ENCODE data around the gene AGPAT2. TPM values are rescaled to one million over a fixed set of nuclear protein-coding genes. Genes with fewer than 3 reads are reported as not detected.

The AGPAT2 gene
- total RNA-seq, 4 donors from 2014 or later: 28.8 to 43.6 (median 38.4) TPM

GRCh38 chr9:136689108-136689460 lies 1.8 kb upstream of the AGPAT2 start:
- Histone ChIP-seq H3K36me3 (no peaks in the 10 kb centered on the region), H3K27ac (peak overlapping the region in 3 of 4 donors; percentile 83 to 90 (median 84)), H3K9me3 (no peaks in the 10 kb centered on the region), H3K4me3 (no peak overlapping the region), H3K4me1 (peaks cover 0 to 87% (median 30%) of the 10 kb centered on the region in 3 donors), H3K27me3 (no peaks in the 10 kb centered on the region)
- WGBS, 2 donors (ENCODE audit: low coverage in 1 of 2): 70% methylated on average over 2 of the region's 7 CpGs; no CpG with 5 or more reads in 1 of the 2 donors
- TF ChIP-seq POLR2AphosphoS5 (IDR thresholded peaks at IDR 0.05): no peak
- TF ChIP-seq EP300 (IDR thresholded peaks at IDR 0.05): no peak
- no peak for TF ChIP-seq POLR2A (IDR thresholded peaks at IDR 0.05)
- no peak for TF ChIP-seq CTCF (IDR thresholded peaks at IDR 0.05)
- no peak for ATAC-seq

- Histone ChIP-seq H3K27ac (peak overlapping the region in 3 of 4 donors; percentile 83 to 90 (median 84)), H3K27me3 (no peaks in the 10 kb centered on the region), H3K4me3 (no peak overlapping the region), H3K4me1 (peaks cover 0 to 84% (median 30%) of the 10 kb centered on the region in 3 donors), H3K9me3 (no peaks in the 10 kb centered on the region), H3K36me3 (no peaks in the 10 kb centered on the region)
- TF ChIP-seq POLR2A (IDR thresholded peaks at IDR 0.05): no peak
- no peak for TF ChIP-seq POLR2AphosphoS5 (IDR thresholded peaks at IDR 0.05)
- TF ChIP-seq EP300 (IDR thresholded peaks at IDR 0.05): no peak
- no peak for TF ChIP-seq CTCF (IDR thresholded peaks at IDR 0.05)
- ATAC-seq: no peak
- 48 to 94% methylated on average over 4 to 6 of the region's 21 CpGs for WGBS, 2 donors (ENCODE audit: low coverage in 1 of 2)
These were observed 1.2 kb upstream of the AGPAT2 start for GRCh38 chr9:136688274-136689107.

GRCh38 chr9:136687721-136688223 lies 515 bp upstream of the AGPAT2 start:
- Histone ChIP-seq H3K9me3 (no peaks in the 10 kb centered on the region), H3K27me3 (no peaks in the 10 kb centered on the region), H3K36me3 (no peaks in the 10 kb centered on the region), H3K4me3 (peak overlapping the region; percentile 71 to 96), H3K4me1 (peaks cover 0 to 78% (median 32%) of the 10 kb centered on the region in 3 donors), H3K27ac (peak overlapping the region; percentile 21 to 90 (median 84))
- WGBS, 2 donors (ENCODE audit: low coverage in 1 of 2): no CpG with 5 or more reads among the region's 37 CpGs
- no peak for TF ChIP-seq POLR2A (IDR thresholded peaks at IDR 0.05)
- TF ChIP-seq POLR2AphosphoS5 (IDR thresholded peaks at IDR 0.05): no peak
- ATAC-seq: peak; percentile 2

GRCh38 chr9:136686534-136686793 lies 793 bp downstream of the AGPAT2 start:
- Histone ChIP-seq H3K36me3 (no peaks in the 10 kb centered on the region), H3K4me3 (peak overlapping the region; percentile 71 to 96), H3K9me3 (no peaks in the 10 kb centered on the region), H3K27ac (peak overlapping the region; percentile 21 to 90 (median 84)), H3K4me1 (peaks cover 0 to 79% (median 32%) of the 10 kb centered on the region in 3 donors), H3K27me3 (no peaks in the 10 kb centered on the region)
- ATAC-seq: no peak
- TF ChIP-seq POLR2A (IDR thresholded peaks at IDR 0.05) (no peak), CTCF (IDR thresholded peaks at IDR 0.05) (no peak), POLR2AphosphoS5 (IDR thresholded peaks at IDR 0.05) (no peak), EP300 (IDR thresholded peaks at IDR 0.05) (no peak)
- WGBS, 2 donors (ENCODE audit: low coverage in 1 of 2): no CpG with 5 or more reads among the region's 20 CpGs

GRCh38 chr9:136685790-136686533 lies 1.3 kb downstream of the AGPAT2 start:
- H3K4me1 ChIP-seq: peaks cover 0 to 74% (median 32%) of the 10 kb centered on the region in 3 donors
- no peaks in the 10 kb centered on the region for H3K9me3 ChIP-seq
- H3K4me3 ChIP-seq: peak overlapping the region; percentile 71 to 96
- no peaks in the 10 kb centered on the region for H3K27me3 ChIP-seq
- WGBS, 2 donors (ENCODE audit: low coverage in 1 of 2): 80% methylated on average over 1 of the region's 19 CpGs; no CpG with 5 or more reads in 1 of the 2 donors
- no peak for TF ChIP-seq POLR2A (IDR thresholded peaks at IDR 0.05)
- TF ChIP-seq CTCF (IDR thresholded peaks at IDR 0.05): no peak
- TF ChIP-seq EP300 (IDR thresholded peaks at IDR 0.05): no peak
- TF ChIP-seq POLR2AphosphoS5 (IDR thresholded peaks at IDR 0.05): no peak
- peak overlapping the region in 3 of 4 donors; percentile 83 to 90 (median 84) for H3K27ac ChIP-seq
- H3K36me3 ChIP-seq: no peaks in the 10 kb centered on the region
- ATAC-seq: no peak

All from gastroesophageal sphincter (tissue), 4 donors.